Peyer's patch (tissue), 4 donors: ENCODE measurements around the gene AIG1. TPM values are rescaled to one million over a fixed set of nuclear protein-coding genes. Genes with fewer than 3 reads are reported as not detected.

ENCODE experiments used
- DNase-seq, 3 donors: peaks; one replicate each; pipeline ENCODE4 v3.0.0-alpha.2; 2017 to 2019
- H3K27ac ChIP-seq, 4 donors: fragments of 200-600 bp; sonication (generic); one replicate each; pipeline ENCODE4 v1.5.1; 2016 to 2019
- H3K27me3 ChIP-seq, 2 donors: fragments of 200-600 bp; sonication (generic); one replicate each; pipeline ENCODE4 v1.5.1; 2019
- H3K36me3 ChIP-seq, 3 donors: fragments of 200-600 bp; sonication (generic); one replicate each; pipeline ENCODE4 v1.5.1; 2016 to 2019
- H3K4me1 ChIP-seq, 4 donors: fragments of 200-600 bp; sonication (generic); one replicate each; pipeline ENCODE4 v1.5.1; 2016 to 2019
- H3K4me3 ChIP-seq, 4 donors: fragments of 200-600 bp; sonication (generic); 1 replicate in 3 of 4; 2 replicates in 1 of 4; pipeline ENCODE4 v1.5.1; 2016 to 2019; ENCODE audit warnings: mild to moderate bottlenecking in 1 of 4
- H3K9me3 ChIP-seq, 4 donors: fragments of 200-600 bp; sonication (generic); one replicate each; pipeline ENCODE4 v1.5.1; 2016 to 2019; ENCODE audit warnings: mild to moderate bottlenecking in 1 of 4
- CTCF ChIP-seq, 6 experiments: fragments of 450-650 bp in 4 of 6; fragments of 200-600 bp in 2 of 6; sonication (generic) in 1 of 6; IDR thresholded peaks; one replicate each; pipeline ENCODE4 v1.5.1; 2017 to 2019; ENCODE audit warnings: antibody characterized with exemption in 6 of 6, mild to moderate bottlenecking in 3 of 6, moderate library complexity in 1 of 6
- POLR2A ChIP-seq, 2 donors: fragments of 450-650 bp; IDR thresholded peaks; one replicate each; pipeline ENCODE4 v1.5.1; 2017; ENCODE audit warnings: antibody characterized with exemption in 2 of 2, mild to moderate bottlenecking in 2 of 2, moderate library complexity in 2 of 2
- total RNA-seq, 4 donors: library from RNA; depleted of rRNA; stranded (reverse); fragments of >200 nt; gene quantifications; one replicate each; pipeline ENCODE4 v1.1.0, GENCODE V29; 2016

AIG1 gene
- total RNA-seq, 4 donors from 2014 or later = 9.1 to 133 (median 84.9) TPM

- no peak for DNase-seq
- H3K36me3 ChIP-seq = no peaks in the 10 kb centered on the region
- TF ChIP-seq CTCF (IDR thresholded peaks at IDR 0.05) = no peak
- no peak for TF ChIP-seq POLR2A (IDR thresholded peaks at IDR 0.05)
- H3K27me3 ChIP-seq = no peaks in the 10 kb centered on the region
- no peak overlapping the region for H3K27ac ChIP-seq
- no peaks in the 10 kb centered on the region for H3K4me1 ChIP-seq
- no peaks in the 10 kb centered on the region for H3K9me3 ChIP-seq
- H3K4me3 ChIP-seq = no peak overlapping the region
Observed at GRCh38 chr6:143198312-143198711, 137.6 kb downstream of the AIG1 start.

GRCh38 chr6:143199291-143199690, 138.6 kb downstream of the AIG1 start:
- Histone ChIP-seq H3K27me3 (no peaks in the 10 kb centered on the region), H3K4me1 (no peaks in the 10 kb centered on the region), H3K36me3 (no peaks in the 10 kb centered on the region), H3K4me3 (no peak overlapping the region), H3K9me3 (no peaks in the 10 kb centered on the region), H3K27ac (no peak overlapping the region)
- no peak for DNase-seq
- TF ChIP-seq POLR2A (IDR thresholded peaks at IDR 0.05) (no peak), CTCF (IDR thresholded peaks at IDR 0.05) (no peak)

DNA sequence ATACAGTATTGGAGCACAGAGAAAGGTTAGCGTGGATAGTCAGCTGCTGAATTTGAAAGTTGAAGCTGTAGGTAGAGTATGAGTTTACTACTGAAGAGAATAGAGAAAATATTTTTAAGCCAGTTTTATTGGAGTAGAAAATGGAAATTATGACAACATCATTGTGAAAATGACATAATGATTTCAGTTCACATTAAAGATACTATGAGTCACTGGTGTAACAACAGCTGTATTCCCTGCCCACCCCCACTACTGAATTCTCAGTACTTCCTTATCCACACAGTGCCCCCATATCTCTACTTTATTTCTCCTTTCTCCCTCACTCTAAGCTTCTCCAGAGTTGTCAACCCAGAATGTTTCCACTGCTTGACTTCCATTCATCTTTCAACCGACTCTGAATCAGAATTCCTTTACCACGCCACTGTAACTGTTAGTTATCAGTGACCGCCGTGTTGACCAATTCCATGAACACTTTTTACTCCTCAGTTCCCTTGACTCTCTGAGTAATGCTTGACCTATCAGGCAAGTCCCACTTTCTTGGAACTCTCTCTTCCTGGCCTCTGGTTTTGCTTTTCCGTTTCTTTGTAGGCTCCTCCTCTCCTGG, 139.6 kb downstream of the AIG1 start:
- TF ChIP-seq POLR2A (IDR thresholded peaks at IDR 0.05) (no peak), CTCF (IDR thresholded peaks at IDR 0.05) (no peak)
- no peak overlapping the region for H3K27ac ChIP-seq
- H3K4me3 ChIP-seq = no peak overlapping the region
- no peaks in the 10 kb centered on the region for H3K27me3 ChIP-seq
- H3K9me3 ChIP-seq = no peaks in the 10 kb centered on the region
- H3K36me3 ChIP-seq = no peaks in the 10 kb centered on the region
- no peaks in the 10 kb centered on the region for H3K4me1 ChIP-seq
- no peak for DNase-seq

- TF ChIP-seq CTCF (IDR thresholded peaks at IDR 0.05) (no peak), POLR2A (IDR thresholded peaks at IDR 0.05) (no peak)
- Histone ChIP-seq H3K36me3 (no peaks in the 10 kb centered on the region), H3K4me1 (no peaks in the 10 kb centered on the region), H3K27me3 (no peaks in the 10 kb centered on the region), H3K9me3 (no peaks in the 10 kb centered on the region), H3K4me3 (no peak overlapping the region), H3K27ac (no peak overlapping the region)
- DNase-seq = no peak
Observed at GRCh38 chr6:143204045-143204444, 143.4 kb downstream of the AIG1 start.

- no peaks in the 10 kb centered on the region for H3K9me3 ChIP-seq
- TF ChIP-seq CTCF (IDR thresholded peaks at IDR 0.05) (no peak), POLR2A (IDR thresholded peaks at IDR 0.05) (no peak)
- no peak overlapping the region for H3K27ac ChIP-seq
- no peak overlapping the region for H3K4me3 ChIP-seq
- H3K36me3 ChIP-seq = no peaks in the 10 kb centered on the region
- no peaks in the 10 kb centered on the region for H3K4me1 ChIP-seq
- DNase-seq = no peak
- H3K27me3 ChIP-seq = no peaks in the 10 kb centered on the region
Observed at GRCh38 chr6:143205131-143205535, 144.4 kb downstream of the AIG1 start.

- Histone ChIP-seq H3K9me3 (no peaks in the 10 kb centered on the region), H3K36me3 (no peaks in the 10 kb centered on the region), H3K4me3 (no peak overlapping the region), H3K4me1 (no peaks in the 10 kb centered on the region), H3K27me3 (no peaks in the 10 kb centered on the region), H3K27ac (no peak overlapping the region)
- DNase-seq = no peak
- no peak for TF ChIP-seq CTCF (IDR thresholded peaks at IDR 0.05)
- TF ChIP-seq POLR2A (IDR thresholded peaks at IDR 0.05) = no peak
Observed at GRCh38 chr6:143205585-143205984, 144.9 kb downstream of the AIG1 start.
